K562 (cell line): ENCODE data around the gene PCSK6. TPM values are rescaled to one million over a fixed set of nuclear protein-coding genes. Genes with fewer than 3 reads are reported as not detected.

Source experiments
- ATAC-seq: fragments of 200-7000 bp; cut with Tn5 transposase; 3 replicates; pipeline ENCODE4 v1.9.1; 2020; ENCODE audit warnings: moderate library complexity
- BruUV-seq: library from RNA; stranded (reverse); fragments of 400-500 nt; replicated peaks from 2 replicates; lab custom pipeline; 2021; lab: Mats Ljungman, UMichigan
- CTCF ChIA-PET: fragments of 300-600 bp; formaldehyde crosslinking; extraction: SDS; loops from one replicate; lab custom pipeline; 2021; ENCODE audit warnings: low intra/inter-chr PET ratio; lab: Yijun Ruan, JAX
- POLR2A ChIA-PET: fragments of 300-600, 350-650 bp; sonication (Branson Sonifier 250); formaldehyde crosslinking; extraction: SDS; loops from one replicate; lab custom pipeline; 2021; ENCODE audit warnings: antibody characterized with exemption, inconsistent platforms; lab: Yijun Ruan, JAX
- DNase-seq, 4 experiments: peaks; one replicate each; pipeline versions ENCODE4 v3.0.0 to v3.0.0-alpha.2; 2011 to 2018; ENCODE audit warnings: low spot score in 3 of 4, mixed read lengths in 3 of 4; ENCODE audit errors: extremely low read depth in 1 of 4
- FAIRE-seq: peaks from 2 replicates; lab custom pipeline; 2011; peaks lifted over from hg19 to GRCh38; lab: Jason Lieb, UNC
- H2AFZ ChIP-seq: 2 replicates; pipeline ENCODE4 v1.6.0; 2011; ENCODE audit warnings: low read depth, low read length, control low read depth, inconsistent platforms
- H3K27ac ChIP-seq: fragments of 200-600 bp; 3 replicates; pipeline ENCODE4 v1.8.0; 2011; ENCODE audit warnings: low read depth, mild to moderate bottlenecking, control low read depth, inconsistent platforms, low read length, moderate library complexity, mixed read lengths; ENCODE audit errors: extremely low read depth
- H3K27me3 ChIP-seq, 2 experiments: fragments of 300-600 bp in 1 of 2; 2 replicates in 1 of 2; 3 replicates in 1 of 2; pipeline versions ENCODE4 v1.6.0 to v1.8.0; 2011; ENCODE audit warnings: inconsistent platforms in 2 of 2, low read length in 2 of 2, mild to moderate bottlenecking in 1 of 2, mixed read lengths in 1 of 2, moderate library complexity in 1 of 2; ENCODE audit not compliant: control insufficient read depth in 2 of 2, insufficient read depth in 2 of 2
- H3K36me3 ChIP-seq: fragments of 300-600 bp; 3 replicates; pipeline ENCODE4 v1.8.0; 2011; ENCODE audit warnings: mild to moderate bottlenecking, low read length, inconsistent platforms; ENCODE audit not compliant: control insufficient read depth, insufficient read depth
- H3K4me1 ChIP-seq, 2 experiments: fragments of 200-600 bp in 1 of 2; replicated peaks in 1 of 2; 2 replicates in 1 of 2; 3 replicates in 1 of 2; pipeline versions ENCODE4 v1.5.1 to v1.8.0; 2011; ENCODE audit warnings: inconsistent platforms in 2 of 2, low read length in 2 of 2, mild to moderate bottlenecking in 1 of 2, mixed read lengths in 1 of 2, moderate library complexity in 1 of 2; ENCODE audit not compliant: control insufficient read depth in 2 of 2, insufficient read depth in 2 of 2
- H3K4me2 ChIP-seq: 2 replicates; pipeline ENCODE4 v1.6.1; 2011; ENCODE audit warnings: low read length, control low read depth, inconsistent platforms, mixed read lengths; ENCODE audit not compliant: insufficient read depth
- H3K4me3 ChIP-seq: fragments of 200-600 bp; sonication (generic), shearing (Covaris generic); 2 replicates; pipeline ENCODE4 v1.5.1; 2016; ENCODE audit warnings: control low read depth, inconsistent platforms
- H3K79me2 ChIP-seq: fragments of 200-600 bp; 3 replicates; pipeline ENCODE4 v1.8.0; 2011; ENCODE audit warnings: low read length, inconsistent platforms; ENCODE audit not compliant: control insufficient read depth, insufficient read depth
- H3K9ac ChIP-seq, 2 experiments: 2 replicates each; pipeline versions ENCODE4 v1.6.0 to v1.6.1; 2011; ENCODE audit warnings: low read depth in 2 of 2, low read length in 2 of 2, control low read depth in 1 of 2, inconsistent platforms in 1 of 2, mild to moderate bottlenecking in 1 of 2, mixed read lengths in 1 of 2; ENCODE audit not compliant: insufficient read depth in 1 of 2
- H3K9me1 ChIP-seq: one replicate; pipeline ENCODE4 v1.6.0; 2011; ENCODE audit warnings: inconsistent platforms, mild to moderate bottlenecking, low read length, moderate library complexity; ENCODE audit not compliant: control insufficient read depth, insufficient read depth
- H3K9me3 ChIP-seq: replicated peaks from 2 replicates; pipeline ENCODE4 v1.5.1; 2011; ENCODE audit warnings: low read depth, low read length, inconsistent platforms; ENCODE audit not compliant: control insufficient read depth, insufficient read depth
- H4K20me1 ChIP-seq: replicated peaks from 2 replicates; pipeline ENCODE4 v1.6.1; 2011; ENCODE audit warnings: low read length, inconsistent platforms, mixed read lengths; ENCODE audit not compliant: control insufficient read depth, insufficient read depth
- CEBPB ChIP-seq: fragments of 450-650 bp; IDR thresholded peaks from 2 replicates; pipeline ENCODE4 v1.6.1; 2016; ENCODE audit warnings: missing genetic modification characterization, missing compliant biosample characterization
- FOXK1 ChIP-seq: sonication (generic); formaldehyde crosslinking; IDR thresholded peaks from 2 replicates; pipeline ENCODE4 v1.8.0; 2022; ENCODE audit warnings: missing genetic modification reagents, mild to moderate bottlenecking, borderline replicate concordance
- WGBS: fragments of 100-300 bp; shearing (Covaris generic); methylation state at CpG from one replicate; pipeline ENCODE4 v1.1.6; 2016; ENCODE audit warnings: low coverage, mixed read lengths; ENCODE audit not compliant: insufficient coverage; ENCODE audit errors: missing lambda C conversion rate; 5-methylcytosine and 5-hydroxymethylcytosine counted together
- in situ Hi-C: fragments of 300-500 bp; cut with MboI; formaldehyde crosslinking; loops from 4 replicates; pipeline ENCODE4 v1.15.0; 2018; ENCODE audit warnings: inconsistent platforms, mixed read lengths
- intact Hi-C: fragments of 100-400 bp; cut with micrococcal nuclease; formaldehyde crosslinking; loops from 2 replicates; pipeline ENCODE4 v1.14.2; 2022
- polyA plus RNA-seq, 8 experiments: library from polyadenylated mRNA; depleted of rRNA in 4 of 8; stranded (reverse) in 5 of 8; unstranded in 3 of 8; fragments of >200 nt; fragmentation: Nextera tagmentation in 2 of 8; fragmentation: Illumina TruSeq in 1 of 8; extraction: Ambion mirVana in 2 of 8; extraction: Trizol in 1 of 8; gene quantifications; 2 replicates each; pipeline versions ENCODE4 v1.2.1 to v1.2.3, GENCODE V29; 2011 to 2014; ENCODE audit warnings: inconsistent platforms in 1 of 8, missing spikeins in 1 of 8
- total RNA-seq, 7 experiments: library from RNA; depleted of rRNA in 6 of 7; stranded (reverse); fragments of >200 nt in 6 of 7; fragmentation: Illumina TruSeq in 2 of 7; extraction: Trizol in 2 of 7; gene quantifications; 2 replicates each; pipeline versions ENCODE4 v1.2.1 to v1.2.3, GENCODE V29; 2011 to 2021; ENCODE audit warnings: low replicate concordance in 1 of 7
- TF ChIP-seq, protein P1 (sequence below): IDR thresholded peaks from 2 replicates; pipeline ENCODE4 v1.6.1; 2011; ENCODE audit not compliant: insufficient read length; ENCODE audit errors: extremely low read depth
- TF ChIP-seq, protein P2 (sequence below): IDR thresholded peaks from 2 replicates; pipeline ENCODE4 v1.6.1; 2011; ENCODE audit warnings: borderline replicate concordance, low read depth, mild to moderate bottlenecking, moderate library complexity, low read length; ENCODE audit not compliant: insufficient read depth, poor library complexity, severe bottlenecking
- TF ChIP-seq, protein P3 (sequence below): fragments of 450-650 bp; formaldehyde crosslinking; IDR thresholded peaks from 2 replicates; pipeline ENCODE4 v1.4.0; 2022; ENCODE audit warnings: missing genetic modification characterization

Gene PCSK6
- total and polyA plus RNA-seq, 9 of the 15 experiments (the other 6 are each of a cell fraction or from before 2014, with no cell fraction given): 2.2 to 32.6 (median 14.5) TPM

DNA sequence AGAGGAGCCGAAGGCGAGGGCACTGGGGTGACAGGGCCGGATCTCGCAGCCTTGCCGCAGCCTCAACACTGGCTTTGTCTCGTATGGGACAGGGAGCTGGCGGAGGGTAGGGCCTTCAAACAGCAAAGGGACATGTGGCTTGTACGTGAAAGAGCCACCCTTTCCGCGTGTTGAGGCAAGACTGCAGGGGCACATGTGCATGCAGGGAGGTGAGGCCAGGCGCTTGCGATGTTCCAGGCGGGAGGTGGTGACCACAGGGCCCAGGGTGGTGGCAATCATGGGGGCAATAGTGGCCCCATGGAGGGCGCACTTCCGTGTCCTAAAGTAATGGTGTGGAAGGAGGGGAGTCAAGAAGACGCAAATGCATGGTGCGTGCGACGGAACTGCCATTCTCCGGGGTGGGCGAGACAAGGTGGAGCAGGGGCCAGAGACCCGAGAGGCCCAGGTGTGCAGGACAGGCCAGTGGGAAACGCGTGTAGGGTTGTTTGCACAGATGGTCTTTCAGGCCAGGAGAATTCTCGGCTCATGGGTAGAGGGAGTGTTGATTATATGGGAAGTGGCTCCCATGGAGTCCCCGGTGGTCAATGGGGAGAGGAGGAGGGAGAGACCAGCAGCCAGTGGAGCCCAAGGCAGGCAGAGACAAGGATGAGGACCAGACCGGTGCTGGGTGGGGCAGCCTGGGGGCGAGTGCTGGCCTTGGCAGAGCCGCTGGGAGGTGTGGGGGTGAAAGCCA lies 45.8 kb upstream of the PCSK6 start:
- Histone ChIP-seq H3K9ac (0 out of 4 replicates have a peak overlapping the region, but pooled peaks of 1 of the 2 experiments have one; percentile 40), H3K4me2 (no peak overlapping the region), H3K36me3 (no peaks in the 10 kb centered on the region)
- 8% methylated on average over 26 of the region's 29 CpGs for WGBS
- BruUV-seq: no TSS peak
- ATAC-seq: peak; percentile 12; the same call in 1 of the 3 replicates
- no peak for TF ChIP-seq FOXK1 (CRISPR knock-in tag)
- TF ChIP-seq, protein P1, sequence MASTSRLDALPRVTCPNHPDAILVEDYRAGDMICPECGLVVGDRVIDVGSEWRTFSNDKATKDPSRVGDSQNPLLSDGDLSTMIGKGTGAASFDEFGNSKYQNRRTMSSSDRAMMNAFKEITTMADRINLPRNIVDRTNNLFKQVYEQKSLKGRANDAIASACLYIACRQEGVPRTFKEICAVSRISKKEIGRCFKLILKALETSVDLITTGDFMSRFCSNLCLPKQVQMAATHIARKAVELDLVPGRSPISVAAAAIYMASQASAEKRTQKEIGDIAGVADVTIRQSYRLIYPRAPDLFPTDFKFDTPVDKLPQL: no peak
- TF ChIP-seq CEBPB: no peak
- TF ChIP-seq, protein P2, sequence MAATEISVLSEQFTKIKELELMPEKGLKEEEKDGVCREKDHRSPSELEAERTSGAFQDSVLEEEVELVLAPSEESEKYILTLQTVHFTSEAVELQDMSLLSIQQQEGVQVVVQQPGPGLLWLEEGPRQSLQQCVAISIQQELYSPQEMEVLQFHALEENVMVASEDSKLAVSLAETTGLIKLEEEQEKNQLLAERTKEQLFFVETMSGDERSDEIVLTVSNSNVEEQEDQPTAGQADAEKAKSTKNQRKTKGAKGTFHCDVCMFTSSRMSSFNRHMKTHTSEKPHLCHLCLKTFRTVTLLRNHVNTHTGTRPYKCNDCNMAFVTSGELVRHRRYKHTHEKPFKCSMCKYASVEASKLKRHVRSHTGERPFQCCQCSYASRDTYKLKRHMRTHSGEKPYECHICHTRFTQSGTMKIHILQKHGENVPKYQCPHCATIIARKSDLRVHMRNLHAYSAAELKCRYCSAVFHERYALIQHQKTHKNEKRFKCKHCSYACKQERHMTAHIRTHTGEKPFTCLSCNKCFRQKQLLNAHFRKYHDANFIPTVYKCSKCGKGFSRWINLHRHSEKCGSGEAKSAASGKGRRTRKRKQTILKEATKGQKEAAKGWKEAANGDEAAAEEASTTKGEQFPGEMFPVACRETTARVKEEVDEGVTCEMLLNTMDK: peak; percentile 7
- TF ChIP-seq, protein P3, sequence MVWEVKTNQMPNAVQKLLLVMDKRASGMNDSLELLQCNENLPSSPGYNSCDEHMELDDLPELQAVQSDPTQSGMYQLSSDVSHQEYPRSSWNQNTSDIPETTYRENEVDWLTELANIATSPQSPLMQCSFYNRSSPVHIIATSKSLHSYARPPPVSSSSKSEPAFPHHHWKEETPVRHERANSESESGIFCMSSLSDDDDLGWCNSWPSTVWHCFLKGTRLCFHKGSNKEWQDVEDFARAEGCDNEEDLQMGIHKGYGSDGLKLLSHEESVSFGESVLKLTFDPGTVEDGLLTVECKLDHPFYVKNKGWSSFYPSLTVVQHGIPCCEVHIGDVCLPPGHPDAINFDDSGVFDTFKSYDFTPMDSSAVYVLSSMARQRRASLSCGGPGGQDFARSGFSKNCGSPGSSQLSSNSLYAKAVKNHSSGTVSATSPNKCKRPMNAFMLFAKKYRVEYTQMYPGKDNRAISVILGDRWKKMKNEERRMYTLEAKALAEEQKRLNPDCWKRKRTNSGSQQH: no peak
- TF ChIP-seq, all 486 proteins: peak for 1
- intact Hi-C loops (no loop called here), in situ Hi-C loops (no loop called here)
- no peak for DNase-seq
- ChIA-PET POLR2A (interaction anchor here (1.2 kb wide), 1 partner anchor 8 kb away, joined by 3 read pairs; no protein-coding TSS in a partner anchor), CTCF (no interaction called here)
- Histone ChIP-seq H3K4me1 (peaks cover 0 to 9% of the 10 kb centered on the region in 2 experiments; a peak in 2 of 5 replicates), H3K9me3 (no peaks in the 10 kb centered on the region), H3K4me3 (no peak overlapping the region), H3K27ac (no peak overlapping the region), H3K27me3 (peaks cover 78 to 79% of the 10 kb centered on the region in 2 experiments), H2AFZ (no peak overlapping the region), H3K79me2 (no peaks in the 10 kb centered on the region), H3K9me1 (no peaks in the 10 kb centered on the region), H4K20me1 (no peaks in the 10 kb centered on the region; the same call in 1 of the 2 replicates)
- no peak for FAIRE-seq
